Stimulated activated naive CD8-positive, alpha-beta T cell treated with anti-CD3 and anti-CD28 coated beads, Interleukin-15, Interleukin-2, amounts not matched to agents 100 U/mL and 50 U/mL, for 24 hours (primary cell): Measurements from ENCODE around the gene CCNF.
"Not testable (repeated sequence)": the region's sequence is repeated elsewhere in the genome, so short reads cannot be mapped to it uniquely, and the experiment has no call there.

Source experiments
- ATAC-seq: fragments of 150-1000 bp; cut with Tn5 transposase; one replicate; pipeline ENCODE4 v1.10.0; 2021
- DNase-seq: peaks from one replicate; pipeline ENCODE4 v3.0.0; 2021

Gene CCNF

DNA sequence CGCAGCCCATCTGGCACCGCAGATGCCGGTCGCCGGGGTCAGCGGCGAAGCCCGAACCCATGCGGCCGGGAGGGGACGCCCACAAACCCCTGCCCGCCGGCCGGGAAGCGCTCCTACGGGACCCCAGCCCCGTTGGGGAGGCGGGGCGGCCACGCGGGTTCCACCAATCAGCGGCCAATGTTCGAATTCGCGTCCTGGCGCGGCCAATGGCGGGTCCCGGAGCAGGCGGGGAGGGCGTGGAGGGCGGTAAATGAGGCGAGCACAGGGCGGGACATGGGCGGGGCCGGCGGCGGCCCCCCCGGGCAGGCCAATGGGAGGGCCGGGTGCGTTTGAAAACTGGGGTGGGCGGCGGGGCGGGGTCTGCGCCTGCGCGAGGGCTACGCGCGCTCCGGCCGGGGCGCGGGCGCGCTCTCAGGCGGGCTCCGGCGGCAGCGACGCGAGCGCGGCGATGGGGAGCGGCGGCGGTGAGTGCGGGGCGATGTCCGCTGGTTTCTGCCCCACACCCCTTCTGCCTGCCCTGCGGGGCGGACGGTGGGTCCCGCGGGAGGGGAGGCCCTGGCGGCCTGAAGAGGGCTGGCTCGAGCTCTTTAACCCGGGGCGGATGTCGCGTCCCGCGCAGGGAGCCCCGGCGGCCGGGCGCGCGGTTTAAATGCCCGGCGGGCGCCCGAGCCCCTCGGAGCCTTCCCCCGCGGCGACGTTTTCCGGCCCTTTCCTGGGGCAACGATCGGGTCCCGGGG lies at the start of gene CCNF:
Gene CCNF (plus strand): TSS at position 414 of the 737 bp plus-strand sequence. CDS start 35 bp downstream, at position 449.
- ATAC-seq (peak; percentile 97), DNase-seq (peak; percentile 99)

GRCh38 chr16:2383501-2383900 lies 45.7 kb upstream of the CCNF start:
- no peak for ATAC-seq
- no peak for DNase-seq

- DNase-seq = no peak
- no peak for ATAC-seq
These were observed 44.8 kb upstream of the CCNF start for GRCh38 chr16:2384426-2384825.

GRCh38 chr16:2385190-2385836 lies 43.9 kb upstream of the CCNF start:
- DNase-seq (no peak), ATAC-seq (no peak)

DNA sequence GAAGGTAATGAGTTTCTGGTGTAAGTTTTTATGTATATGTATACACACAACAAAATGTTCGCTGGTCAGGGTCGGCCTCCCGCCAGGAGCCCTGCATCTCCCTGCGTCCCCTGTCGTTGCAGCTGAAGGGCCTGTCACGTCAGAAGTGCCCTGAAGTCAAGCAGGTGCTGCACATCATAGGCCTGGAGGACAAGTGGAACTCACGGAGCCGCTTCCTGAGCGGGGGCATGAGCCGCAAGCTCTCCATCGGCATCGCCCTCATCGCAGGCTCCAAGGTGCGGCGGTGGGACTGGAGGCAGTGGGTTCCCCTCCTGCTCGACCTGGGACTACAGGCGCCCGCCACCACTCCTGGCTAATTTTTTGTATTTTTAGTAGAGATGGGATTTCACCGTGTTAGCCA lies 43.3 kb upstream of the CCNF start:
- not testable (repeated sequence) for DNase-seq, ATAC-seq

DNA sequence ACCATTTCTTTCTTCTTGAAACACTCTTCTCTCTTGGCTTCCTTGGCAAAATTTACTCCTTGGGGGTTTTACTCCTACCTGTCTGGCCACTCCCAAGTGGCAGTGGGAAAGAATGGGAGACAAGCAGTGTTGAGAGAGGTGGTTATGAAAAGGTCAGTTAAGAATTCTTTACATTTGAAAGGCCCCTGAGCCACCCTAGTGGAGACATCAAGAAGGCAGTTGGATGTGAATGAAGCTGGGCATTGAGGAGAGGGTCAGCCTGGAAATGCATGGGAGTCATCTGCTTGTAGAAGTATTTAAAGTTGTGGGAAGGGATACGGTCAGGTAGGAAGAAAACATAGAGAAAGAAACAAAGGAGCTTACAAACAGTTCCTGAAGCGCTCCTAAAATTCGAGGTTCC lies 42.3 kb upstream of the CCNF start:
- DNase-seq = no peak
- ATAC-seq = no peak

DNA sequence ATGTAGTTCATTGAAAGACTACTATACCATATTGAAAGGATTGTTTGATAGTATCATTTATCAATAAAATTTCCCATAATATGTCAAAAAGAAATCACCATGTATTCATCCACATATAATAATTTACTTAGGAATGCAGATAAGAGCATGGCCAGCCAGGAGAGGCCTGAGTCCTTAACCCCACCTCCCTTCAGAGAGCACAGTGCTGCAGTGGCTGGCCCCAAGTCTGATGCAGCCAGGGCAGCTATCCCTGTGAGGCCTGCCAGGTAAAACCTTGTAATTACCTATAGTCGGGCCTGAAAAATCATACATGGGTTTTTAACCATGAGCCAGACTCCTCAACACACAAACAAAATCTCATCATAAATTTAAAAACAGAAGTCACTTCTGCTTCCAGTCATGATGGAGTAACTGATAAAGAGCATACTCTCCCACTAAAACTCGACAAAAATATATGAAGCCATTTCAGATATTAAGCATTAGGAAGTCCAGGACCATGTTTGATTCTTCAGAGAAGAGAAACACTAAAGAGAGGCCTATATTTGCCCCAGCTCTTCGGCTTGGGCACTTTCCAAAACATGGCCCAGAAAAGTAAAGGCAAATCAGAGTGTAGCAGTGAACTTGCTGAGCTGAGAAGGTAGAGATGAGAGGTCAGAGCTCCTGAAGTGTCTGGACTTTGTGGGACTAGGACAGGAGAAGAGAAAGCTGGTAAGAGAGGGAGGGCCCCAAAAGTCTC lies 40.9 kb upstream of the CCNF start:
- DNase-seq (no peak), ATAC-seq (no peak)

- peak; percentile 46 for ATAC-seq
- DNase-seq = no peak
These were observed 40.3 kb upstream of the CCNF start for GRCh38 chr16:2388875-2389433.

DNA sequence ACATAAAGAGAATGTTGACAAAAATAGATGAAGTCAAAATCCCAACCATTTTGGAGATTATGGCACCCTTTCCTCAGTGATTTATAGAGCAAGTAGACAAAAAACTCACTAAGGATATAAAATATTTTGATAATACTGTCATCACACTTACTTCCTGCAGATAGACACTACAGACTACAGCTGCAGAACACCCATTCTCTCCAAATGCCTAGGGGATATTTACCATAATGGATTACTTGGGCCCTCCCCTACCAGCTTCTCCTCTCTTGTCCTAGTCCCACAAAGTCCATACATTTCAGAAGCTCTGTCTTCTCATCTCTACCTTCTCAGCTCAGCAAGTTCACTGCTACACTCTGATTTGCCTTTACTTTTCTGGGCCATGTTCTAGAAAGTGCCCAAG lies 37.2 kb upstream of the CCNF start:
- ATAC-seq (no peak), DNase-seq (no peak)

DNA sequence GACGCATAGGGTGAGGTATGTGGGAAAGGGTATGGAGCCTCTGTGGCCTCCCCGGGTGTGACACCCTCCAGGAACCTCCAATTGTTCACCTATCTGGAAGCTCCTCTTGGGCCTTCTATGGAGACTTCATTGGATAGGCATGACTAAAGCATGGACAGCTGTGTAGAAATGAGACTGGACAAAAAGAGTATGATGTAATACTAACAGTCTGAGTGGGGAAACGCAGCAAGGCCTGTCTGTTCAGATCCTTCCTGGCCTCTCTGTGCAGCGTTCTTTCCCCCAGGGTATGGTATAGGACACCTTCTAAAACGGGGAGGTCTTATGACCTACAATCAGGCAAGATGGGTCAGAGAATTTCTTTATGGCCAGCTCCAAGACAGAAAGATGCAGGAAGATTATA lies 30.7 kb upstream of the CCNF start:
- ATAC-seq = no peak
- DNase-seq = no peak

- ATAC-seq (no peak), DNase-seq (no peak)
These were observed 25.1 kb upstream of the CCNF start for GRCh38 chr16:2404099-2404498.

DNA sequence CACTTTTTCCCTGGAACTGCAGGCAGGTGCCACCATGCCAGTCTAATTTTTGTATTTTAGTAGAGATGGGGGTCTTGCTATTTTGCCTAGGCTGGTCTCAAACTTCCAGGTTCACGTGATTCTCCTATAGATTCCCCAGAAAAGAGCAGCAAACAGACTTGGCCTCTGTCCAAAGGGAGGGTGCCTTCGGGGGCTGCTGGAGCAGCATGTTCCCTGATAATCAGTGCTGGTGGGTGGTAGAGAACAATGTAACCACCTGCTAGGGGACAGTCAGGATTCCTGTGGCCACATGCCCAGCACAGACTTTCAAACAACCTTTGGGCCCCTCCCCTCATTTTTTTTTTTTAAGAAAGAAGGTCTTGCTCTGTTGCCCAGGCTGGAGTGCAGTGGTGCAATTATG lies 14.2 kb upstream of the CCNF start:
- ATAC-seq (no peak), DNase-seq (no peak)

- DNase-seq = no peak
- ATAC-seq = no peak
These were observed 9.2 kb upstream of the CCNF start for GRCh38 chr16:2420035-2420434.

DNA sequence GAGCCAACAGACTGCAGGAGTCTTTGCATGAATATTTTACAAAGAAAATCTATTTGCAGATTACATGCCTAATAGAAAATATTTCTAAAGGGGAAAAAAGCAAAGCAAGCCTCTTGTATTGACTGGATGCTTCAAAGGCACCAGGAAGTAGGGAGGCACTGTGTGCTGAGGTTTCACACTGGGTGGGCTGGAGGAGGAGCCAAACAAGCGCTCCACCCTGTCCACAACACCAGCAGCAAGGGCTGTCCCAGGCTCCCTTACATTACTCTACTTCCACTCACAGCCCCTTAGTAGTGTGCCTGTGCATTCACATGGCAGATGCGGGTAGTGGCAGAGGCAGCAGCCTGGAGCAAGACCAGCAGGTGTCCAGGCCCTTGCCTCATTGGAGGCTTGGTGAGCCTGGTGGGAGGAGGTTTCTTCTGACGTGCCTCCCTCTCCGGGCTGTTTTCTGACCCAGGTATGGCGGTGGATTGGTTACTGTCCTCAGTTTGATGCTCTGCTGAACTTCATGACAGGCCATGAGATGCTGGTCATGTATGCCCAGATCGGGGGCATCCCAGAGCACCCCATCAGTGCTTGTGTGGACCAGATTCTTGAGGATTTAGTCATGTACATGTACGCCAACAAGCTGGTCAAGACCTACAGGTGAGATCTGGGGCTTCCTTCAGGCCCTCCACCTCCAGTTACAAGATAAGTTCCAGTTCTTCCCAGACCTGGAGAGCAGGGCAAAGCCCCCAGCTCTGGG lies 7.0 kb upstream of the CCNF start:
- ATAC-seq (no peak), DNase-seq (no peak)

DNA sequence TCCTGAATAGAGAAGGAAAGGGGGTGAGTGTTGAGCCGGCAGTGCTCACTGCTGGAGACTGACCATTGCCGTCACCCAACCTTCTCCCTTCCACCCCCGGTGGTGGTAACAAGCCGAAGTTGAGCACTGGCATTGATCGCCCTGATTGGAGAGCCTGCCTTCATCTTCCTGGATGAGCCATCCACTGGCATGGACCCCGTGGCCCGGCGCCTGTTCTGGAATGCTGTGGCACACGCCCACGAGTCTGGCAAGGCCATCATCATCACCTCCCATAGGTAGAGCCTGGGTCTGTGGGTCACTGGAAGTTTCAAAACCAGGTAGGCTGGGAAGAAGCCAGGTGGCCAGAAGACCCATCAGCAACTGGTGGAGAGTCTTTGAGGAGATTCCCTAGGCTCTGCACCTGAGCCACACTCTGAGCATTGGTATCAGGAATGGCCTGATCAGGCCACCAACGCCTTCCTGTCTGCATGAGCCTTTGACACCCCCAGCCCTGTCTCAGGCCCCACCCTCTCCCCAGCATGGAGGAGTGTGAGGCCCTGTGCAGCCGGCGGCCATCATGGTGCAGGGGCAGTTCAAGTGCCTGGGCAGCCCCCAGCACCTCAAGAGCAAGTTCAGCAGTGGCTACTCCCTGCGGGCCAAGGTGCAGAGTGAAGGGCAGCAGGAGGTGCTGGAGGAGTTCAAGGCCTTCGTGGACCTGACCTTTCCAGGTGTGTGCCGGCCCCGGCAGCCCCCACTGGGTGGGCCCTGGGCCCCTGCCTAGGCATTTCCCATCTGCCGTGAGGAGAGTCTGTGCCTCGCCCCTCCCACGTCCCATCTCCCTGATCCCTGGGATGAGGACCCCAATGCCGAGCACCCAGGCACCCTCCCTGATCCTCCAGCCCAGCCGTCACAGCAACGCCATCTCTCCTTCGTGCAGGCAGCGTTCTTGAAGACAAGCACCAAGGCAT lies 4.9 kb upstream of the CCNF start:
- no peak for DNase-seq
- ATAC-seq = no peak

DNA sequence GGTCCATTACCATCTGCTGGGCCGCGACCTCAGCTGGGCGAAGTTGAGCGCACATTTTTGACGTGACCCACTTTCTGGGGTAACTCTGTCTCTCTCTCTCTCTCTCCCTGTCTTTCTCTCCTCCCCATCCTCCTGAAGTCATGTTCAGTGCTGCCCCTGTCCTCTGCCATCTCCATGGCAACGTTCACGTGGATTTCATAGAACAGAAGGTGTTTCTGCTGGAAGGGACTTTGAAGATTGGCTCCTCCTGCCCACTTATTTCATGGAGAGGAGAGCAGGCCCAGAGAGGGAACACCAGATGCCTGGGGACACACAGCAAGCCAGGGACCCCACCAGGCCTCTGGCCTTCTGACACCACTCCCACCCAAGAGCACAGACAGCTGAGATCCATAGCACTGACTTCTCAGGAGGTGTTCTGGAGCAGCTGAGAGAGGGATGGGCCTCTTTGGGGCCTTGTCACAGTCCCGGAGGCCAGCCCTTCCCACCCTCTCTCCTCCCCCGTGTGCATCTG lies 4.2 kb upstream of the CCNF start:
- ATAC-seq = no peak
- no peak for DNase-seq

- no peak for ATAC-seq
- no peak for DNase-seq
These were observed 3.3 kb upstream of the CCNF start for GRCh38 chr16:2425825-2426430.

GRCh38 chr16:2426941-2427361 lies 2.3 kb upstream of the CCNF start:
- no peak for ATAC-seq
- DNase-seq = no peak

GRCh38 chr16:2427526-2427925 lies 1.7 kb upstream of the CCNF start:
- ATAC-seq (no peak), DNase-seq (no peak)

- peak; percentile 38 for DNase-seq
- no peak for ATAC-seq
These were observed 1.0 kb upstream of the CCNF start for GRCh38 chr16:2428051-2428783.
